Heart right ventricle (tissue), 16 donors: ENCODE results near the gene CHPF. TPM values are rescaled to one million over a fixed set of nuclear protein-coding genes. Genes with fewer than 3 reads are reported as not detected.

Experiments
- ATAC-seq, 8 donors: fragments of 200-7000 bp; cut with Tn5 transposase; one replicate each; pipeline ENCODE4 v1.9.1; 2020; ENCODE audit warnings: mild to moderate bottlenecking in 8 of 8, moderate library complexity in 8 of 8, moderate number of reproducible peaks in 1 of 8
- DNase-seq, 2 donors: peaks; one replicate each; pipeline ENCODE4 v3.0.0-alpha.2; 2020
- H3K27ac ChIP-seq, 10 donors: fragments of 200-600 bp; sonication (generic) in 2 of 10; one replicate each; pipeline versions ENCODE4 v1.5.0 to v1.8.0; 2020 to 2022; ENCODE audit warnings: mild to moderate bottlenecking in 3 of 10
- H3K27me3 ChIP-seq, 7 donors: fragments of 200-600 bp; one replicate each; pipeline ENCODE4 v1.8.0; 2021 to 2022; ENCODE audit warnings: mild to moderate bottlenecking in 2 of 7
- H3K36me3 ChIP-seq, 9 donors: fragments of 200-600 bp; sonication (generic) in 1 of 9; one replicate each; pipeline versions ENCODE4 v1.5.0 to v1.8.0; 2020 to 2022; ENCODE audit warnings: mild to moderate bottlenecking in 2 of 9
- H3K4me1 ChIP-seq, 9 donors: fragments of 200-600 bp; sonication (generic) in 1 of 9; one replicate each; pipeline versions ENCODE4 v1.5.0 to v1.8.0; 2020 to 2022; ENCODE audit warnings: mild to moderate bottlenecking in 4 of 9
- H3K4me3 ChIP-seq, 10 donors: fragments of 200-600 bp; sonication (generic) in 2 of 10; one replicate each; pipeline versions ENCODE4 v1.5.0 to v1.8.0; 2020 to 2022; ENCODE audit warnings: mild to moderate bottlenecking in 7 of 10, moderate library complexity in 2 of 10
- H3K9me3 ChIP-seq, 11 donors: fragments of 200-600 bp in 10 of 11; sonication (generic) in 2 of 11; one replicate each; pipeline versions ENCODE4 v1.5.0 to v1.8.0; 2013 to 2022; ENCODE audit warnings: mild to moderate bottlenecking in 2 of 11, control low read depth in 1 of 11, moderate library complexity in 1 of 11
- WGBS, 2 donors: extraction: QIAGEN DNeasy Blood & Tissue Kit; methylation state at CpG; one replicate each; pipeline ENCODE4 v1.1.7; 2013; ENCODE audit warnings: inconsistent platforms in 1 of 2; 5-methylcytosine and 5-hydroxymethylcytosine counted together
- intact Hi-C, 10 donors: fragments of 100-400 bp; cut with DNase I; formaldehyde crosslinking; loops; one replicate each; pipeline versions ENCODE4 v1.11.1 to v1.14.2; 2022
- polyA plus RNA-seq, 2 donors: library from polyadenylated mRNA; stranded (reverse); fragments of 200-250 nt; gene quantifications; one replicate each; pipeline ENCODE4 v1.2.3, GENCODE V29; 2013
- total RNA-seq, 10 donors: library from RNA; stranded (reverse); fragmentation: NEBNext Ultra II Directional in 3 of 10; extraction: Animal tissue kit (Norgen Biotek cat#: 25700) in 3 of 10; gene quantifications; one replicate each; pipeline versions ENCODE4 v1.2.1 to v1.2.4, GENCODE V29; 2021 to 2023
- TF ChIP-seq, protein P1 (sequence below), 9 donors: fragments of 200-600 bp; sonication (generic) in 2 of 9; IDR thresholded peaks; one replicate each; pipeline versions ENCODE4 v1.5.0 to v1.8.0; 2021 to 2022; ENCODE audit warnings: antibody characterized with exemption in 9 of 9, mild to moderate bottlenecking in 5 of 9, moderate library complexity in 1 of 9
- donor health status: Arrhythmogenic right ventricular cardiomyopathy.
- donor health status: ischemic (EF 13 %, LVEDD 7.1; RV severe dilation, severe dysfunction).
- donor health status: healthy with polysubstance abuse.
- donor health status: DM: no; HTN: yes; CAD: no.
- donor health status: DM: no; HTN: no; CAD: no.
- donor health status: ischemic (EF 25% LVEDD 6.9; RV normal size, moderate dysfunction).
- donor health status: ischemic (EF 25% LVEDD 5.7; RV mildly dilated, moderate dysfunction).
- donor health status: healthy.
- donor health status: DM: yes; HTN: yes; CAD: no.
- donor health status: Ischemic cardiomyopathy.
- donor health status: ischemic (EF 35%, LVEDD 5.7; RV mildly dilated, moderate dysfunction).
- donor health status: nonischemic (EF 11% LVEDD 7.7; RV severe dilation, severe dysfunction).
- donor health status: DM: yes; HTN: yes; CAD: no.
- donor health status: PGD.
- donor health status: ischemic (EF 29% LVEDD 5.4; RV normal size, mild dysfunction).
- donor health status: nonischemic (EF 23%, LVEDD 6.1; RV moderate dilation, normal function).

CHPF gene
- total and polyA plus RNA-seq, 12 donors, result 66.5 to 221 (median 95.9) TPM

- Histone ChIP-seq H3K36me3 (peaks cover 0 to 12% (median 0%) of the 10 kb centered on the region in 9 donors), H3K4me3 (peak overlapping the region; percentile 52 to 88 (median 75)), H3K27ac (peak overlapping the region; percentile 91 to 100 (median 96)), H3K9me3 (no peaks in the 10 kb centered on the region), H3K27me3 (peaks cover 0 to 51% (median 18%) of the 10 kb centered on the region in 7 donors), H3K4me1 (peaks cover 19 to 50% (median 37%) of the 10 kb centered on the region in 9 donors)
- intact Hi-C loops, result loop anchor here in 3 of 10 donors (1.0 to 5.0 kb wide), 4 partner anchors 35 to 110 kb away; partner anchors contain the start of genes CHPF (in 1 of the 3) and DNPEP (in 1 of the 3)
- WGBS, 2 donors, result 4 to 7% methylated on average over 59 of the region's 59 CpGs
- peak; percentile 77 to 88 (median 84) for ATAC-seq
- TF ChIP-seq, protein P1, sequence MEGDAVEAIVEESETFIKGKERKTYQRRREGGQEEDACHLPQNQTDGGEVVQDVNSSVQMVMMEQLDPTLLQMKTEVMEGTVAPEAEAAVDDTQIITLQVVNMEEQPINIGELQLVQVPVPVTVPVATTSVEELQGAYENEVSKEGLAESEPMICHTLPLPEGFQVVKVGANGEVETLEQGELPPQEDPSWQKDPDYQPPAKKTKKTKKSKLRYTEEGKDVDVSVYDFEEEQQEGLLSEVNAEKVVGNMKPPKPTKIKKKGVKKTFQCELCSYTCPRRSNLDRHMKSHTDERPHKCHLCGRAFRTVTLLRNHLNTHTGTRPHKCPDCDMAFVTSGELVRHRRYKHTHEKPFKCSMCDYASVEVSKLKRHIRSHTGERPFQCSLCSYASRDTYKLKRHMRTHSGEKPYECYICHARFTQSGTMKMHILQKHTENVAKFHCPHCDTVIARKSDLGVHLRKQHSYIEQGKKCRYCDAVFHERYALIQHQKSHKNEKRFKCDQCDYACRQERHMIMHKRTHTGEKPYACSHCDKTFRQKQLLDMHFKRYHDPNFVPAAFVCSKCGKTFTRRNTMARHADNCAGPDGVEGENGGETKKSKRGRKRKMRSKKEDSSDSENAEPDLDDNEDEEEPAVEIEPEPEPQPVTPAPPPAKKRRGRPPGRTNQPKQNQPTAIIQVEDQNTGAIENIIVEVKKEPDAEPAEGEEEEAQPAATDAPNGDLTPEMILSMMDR (IDR thresholded peaks at IDR 0.05), result no peak
- DNase-seq, result peak; percentile 88 to 94
Observed at GRCh38 chr2:219497495-219498279, 45.9 kb downstream of the CHPF start.

DNA sequence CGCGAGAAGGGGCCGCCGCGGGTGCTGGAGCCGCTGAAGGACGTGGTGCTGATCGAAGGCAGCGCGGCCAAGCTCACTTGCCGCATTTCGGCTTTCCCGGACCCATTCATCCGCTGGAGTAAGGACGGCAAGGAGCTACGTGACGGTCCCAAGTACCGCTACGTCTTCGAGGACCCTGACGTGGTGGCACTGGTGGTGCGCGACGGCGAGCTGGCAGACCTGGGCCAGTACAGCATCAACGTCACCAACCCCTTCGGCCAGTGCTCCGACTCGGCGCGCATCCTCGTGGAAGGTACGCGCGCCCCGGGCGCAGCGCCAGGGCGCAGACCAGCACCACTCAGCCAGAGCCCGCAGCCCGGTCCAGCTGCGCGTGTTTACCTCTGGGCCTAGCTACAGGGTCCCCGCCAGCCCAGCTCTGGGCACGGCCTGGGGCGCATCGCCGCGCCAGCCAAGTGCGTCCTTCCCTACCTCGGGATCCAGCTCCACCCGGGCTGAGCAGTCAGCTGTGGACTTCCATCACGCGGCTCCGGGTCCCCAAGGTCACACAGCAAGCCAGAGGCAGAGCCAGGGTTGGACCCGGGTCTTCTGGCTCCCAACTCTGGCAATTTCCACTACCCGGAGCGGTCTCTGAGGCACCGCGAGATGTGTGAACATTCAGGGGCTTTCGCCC lies 46.6 kb downstream of the CHPF start:
- TF ChIP-seq, protein P1 (IDR thresholded peaks at IDR 0.05), result no peak
- peak overlapping the region in 9 of 10 donors; percentile 52 to 88 (median 75) for H3K4me3 ChIP-seq
- intact Hi-C loops, result loop anchor here in 2 of 10 donors (5.0 kb wide), 2 partner anchors 35 to 110 kb away; partner anchors contain the start of gene DNPEP (in 1 of the 2)
- WGBS, 2 donors, result 24 to 33% methylated on average over 53 to 61 of the region's 61 CpGs
- H3K4me1 ChIP-seq, result peaks cover 19 to 50% (median 37%) of the 10 kb centered on the region in 9 donors
- no peaks in the 10 kb centered on the region for H3K9me3 ChIP-seq
- ATAC-seq (no peak), DNase-seq (peak in 1 of 2 donors; percentile 43)
- H3K27ac ChIP-seq, result peak overlapping the region in 8 of 10 donors; percentile 64 to 100 (median 96)
- H3K36me3 ChIP-seq, result peaks cover 0 to 12% (median 0%) of the 10 kb centered on the region in 9 donors
- H3K27me3 ChIP-seq, result peaks cover 0 to 56% (median 18%) of the 10 kb centered on the region in 7 donors

GRCh38 chr2:219496247-219496824 lies 47.3 kb downstream of the CHPF start:
- Histone ChIP-seq H3K27me3 (peaks cover 0 to 56% (median 18%) of the 10 kb centered on the region in 7 donors), H3K9me3 (no peaks in the 10 kb centered on the region), H3K4me3 (peak overlapping the region in 4 of 10 donors; percentile 75 to 88 (median 84)), H3K4me1 (peaks cover 19 to 50% (median 42%) of the 10 kb centered on the region in 9 donors), H3K27ac (peak overlapping the region in 6 of 10 donors; percentile 42 to 96 (median 70)), H3K36me3 (peaks cover 0 to 13% (median 0%) of the 10 kb centered on the region in 9 donors)
- ATAC-seq, result no peak
- no peak for DNase-seq
- intact Hi-C loops, result loop anchor here in 2 of 10 donors (5.0 kb wide), 2 partner anchors 36 to 109 kb away; partner anchors contain the start of gene DNPEP (in 1 of the 2)
- TF ChIP-seq, protein P1 (IDR thresholded peaks at IDR 0.05), result no peak
- WGBS, 2 donors, result 45 to 46% methylated on average over 20 of the region's 20 CpGs
